K562 (cell line): Measurements from ENCODE around the gene SLC24A3. TPM values are rescaled to one million over a fixed set of nuclear protein-coding genes. Genes with fewer than 3 reads are reported as not detected.

Experiments
- ATAC-seq: fragments of 200-7000 bp; cut with Tn5 transposase; 3 replicates; pipeline ENCODE4 v1.9.1; 2020; ENCODE audit warnings: moderate library complexity
- BruUV-seq: library from RNA; stranded (reverse); fragments of 400-500 nt; replicated peaks from 2 replicates; lab custom pipeline; 2021; lab: Mats Ljungman, UMichigan
- CTCF ChIA-PET: fragments of 300-600 bp; formaldehyde crosslinking; extraction: SDS; loops from one replicate; lab custom pipeline; 2021; ENCODE audit warnings: low intra/inter-chr PET ratio; lab: Yijun Ruan, JAX
- POLR2A ChIA-PET: fragments of 300-600, 350-650 bp; sonication (Branson Sonifier 250); formaldehyde crosslinking; extraction: SDS; loops from one replicate; lab custom pipeline; 2021; ENCODE audit warnings: antibody characterized with exemption, inconsistent platforms; lab: Yijun Ruan, JAX
- DNase-seq, 4 experiments: peaks; one replicate each; pipeline versions ENCODE4 v3.0.0 to v3.0.0-alpha.2; 2011 to 2018; ENCODE audit warnings: low spot score in 3 of 4, mixed read lengths in 3 of 4; ENCODE audit errors: extremely low read depth in 1 of 4
- FAIRE-seq: peaks from 2 replicates; lab custom pipeline; 2011; peaks lifted over from hg19 to GRCh38; lab: Jason Lieb, UNC
- H2AFZ ChIP-seq: 2 replicates; pipeline ENCODE4 v1.6.0; 2011; ENCODE audit warnings: low read depth, low read length, control low read depth, inconsistent platforms
- H3K27ac ChIP-seq: fragments of 200-600 bp; 3 replicates; pipeline ENCODE4 v1.8.0; 2011; ENCODE audit warnings: low read depth, mild to moderate bottlenecking, control low read depth, inconsistent platforms, low read length, moderate library complexity, mixed read lengths; ENCODE audit errors: extremely low read depth
- H3K27me3 ChIP-seq, 2 experiments: fragments of 300-600 bp in 1 of 2; 2 replicates in 1 of 2; 3 replicates in 1 of 2; pipeline versions ENCODE4 v1.6.0 to v1.8.0; 2011; ENCODE audit warnings: inconsistent platforms in 2 of 2, low read length in 2 of 2, mild to moderate bottlenecking in 1 of 2, mixed read lengths in 1 of 2, moderate library complexity in 1 of 2; ENCODE audit not compliant: control insufficient read depth in 2 of 2, insufficient read depth in 2 of 2
- H3K36me3 ChIP-seq: fragments of 300-600 bp; 3 replicates; pipeline ENCODE4 v1.8.0; 2011; ENCODE audit warnings: mild to moderate bottlenecking, low read length, inconsistent platforms; ENCODE audit not compliant: control insufficient read depth, insufficient read depth
- H3K4me1 ChIP-seq, 2 experiments: fragments of 200-600 bp in 1 of 2; replicated peaks in 1 of 2; 2 replicates in 1 of 2; 3 replicates in 1 of 2; pipeline versions ENCODE4 v1.5.1 to v1.8.0; 2011; ENCODE audit warnings: inconsistent platforms in 2 of 2, low read length in 2 of 2, mild to moderate bottlenecking in 1 of 2, mixed read lengths in 1 of 2, moderate library complexity in 1 of 2; ENCODE audit not compliant: control insufficient read depth in 2 of 2, insufficient read depth in 2 of 2
- H3K4me2 ChIP-seq: 2 replicates; pipeline ENCODE4 v1.6.1; 2011; ENCODE audit warnings: low read length, control low read depth, inconsistent platforms, mixed read lengths; ENCODE audit not compliant: insufficient read depth
- H3K4me3 ChIP-seq: fragments of 200-600 bp; sonication (generic), shearing (Covaris generic); 2 replicates; pipeline ENCODE4 v1.5.1; 2016; ENCODE audit warnings: control low read depth, inconsistent platforms
- H3K79me2 ChIP-seq: fragments of 200-600 bp; 3 replicates; pipeline ENCODE4 v1.8.0; 2011; ENCODE audit warnings: low read length, inconsistent platforms; ENCODE audit not compliant: control insufficient read depth, insufficient read depth
- H3K9ac ChIP-seq, 2 experiments: 2 replicates each; pipeline versions ENCODE4 v1.6.0 to v1.6.1; 2011; ENCODE audit warnings: low read depth in 2 of 2, low read length in 2 of 2, control low read depth in 1 of 2, inconsistent platforms in 1 of 2, mild to moderate bottlenecking in 1 of 2, mixed read lengths in 1 of 2; ENCODE audit not compliant: insufficient read depth in 1 of 2
- H3K9me1 ChIP-seq: one replicate; pipeline ENCODE4 v1.6.0; 2011; ENCODE audit warnings: inconsistent platforms, mild to moderate bottlenecking, low read length, moderate library complexity; ENCODE audit not compliant: control insufficient read depth, insufficient read depth
- H3K9me3 ChIP-seq: replicated peaks from 2 replicates; pipeline ENCODE4 v1.5.1; 2011; ENCODE audit warnings: low read depth, low read length, inconsistent platforms; ENCODE audit not compliant: control insufficient read depth, insufficient read depth
- H4K20me1 ChIP-seq: replicated peaks from 2 replicates; pipeline ENCODE4 v1.6.1; 2011; ENCODE audit warnings: low read length, inconsistent platforms, mixed read lengths; ENCODE audit not compliant: control insufficient read depth, insufficient read depth
- BCL6 ChIP-seq: fragments of 250-450 bp; sonication (Bioruptor Pico); IDR thresholded peaks from 2 replicates; pipeline ENCODE4 v1.4.0; 2020
- C11orf30 ChIP-seq: fragments of 450-650 bp; IDR thresholded peaks from 2 replicates; pipeline ENCODE4 v1.6.1; 2016; ENCODE audit warnings: low read depth, mild to moderate bottlenecking
- CCNT2 ChIP-seq: IDR thresholded peaks from 2 replicates; pipeline ENCODE4 v1.6.1; 2011; ENCODE audit warnings: borderline replicate concordance, low read depth, mild to moderate bottlenecking, moderate library complexity, mixed read lengths, low read length; ENCODE audit not compliant: insufficient read length; ENCODE audit errors: extremely low read depth
- EZH2 ChIP-seq: IDR thresholded peaks from 2 replicates; pipeline ENCODE4 v1.6.1; 2012; ENCODE audit warnings: low read depth, mild to moderate bottlenecking, inconsistent platforms, low read length, borderline replicate concordance
- HDAC3 ChIP-seq: fragments of 450-650 bp; IDR thresholded peaks from 2 replicates; pipeline ENCODE4 v1.6.1; 2018; ENCODE audit warnings: borderline replicate concordance, mild to moderate bottlenecking, moderate library complexity; ENCODE audit not compliant: partially characterized antibody
- HNRNPH1 ChIP-seq: fragments of 200-400 bp; formaldehyde crosslinking; optimal IDR thresholded peaks from 2 replicates; pipeline ENCODE3; 2017; ENCODE audit warnings: low read depth, mild to moderate bottlenecking, low read length, moderate library complexity
- MAFF ChIP-seq: IDR thresholded peaks from 2 replicates; pipeline ENCODE4 v1.6.1; 2012; ENCODE audit warnings: low read length, improper control_type of control experiment
- PTTG1 ChIP-seq: fragments of 450-650 bp; IDR thresholded peaks from 2 replicates; pipeline ENCODE4 v1.6.1; 2016; ENCODE audit warnings: low read depth, mild to moderate bottlenecking, missing genetic modification characterization, missing compliant biosample characterization
- SMAD3 ChIP-seq: fragments of 450-650 bp; formaldehyde crosslinking; conservative IDR thresholded peaks from 2 replicates; pipeline ENCODE4 v1.4.0; 2020; ENCODE audit warnings: mild to moderate bottlenecking
- TRIM28 ChIP-seq: fragments of 450-650 bp; IDR thresholded peaks from 2 replicates; pipeline ENCODE4 v1.6.1; 2017
- ZNF143 ChIP-seq: sonication (generic); formaldehyde crosslinking; IDR thresholded peaks from 2 replicates; pipeline ENCODE4 v1.9.0; 2022; ENCODE audit warnings: mild to moderate bottlenecking, missing genetic modification reagents
- ZNF707 ChIP-seq: fragments of 250-450 bp; sonication (Bioruptor Pico); conservative IDR thresholded peaks from 2 replicates; pipeline ENCODE4 v1.8.0; 2022; ENCODE audit warnings: inconsistent platforms, mild to moderate bottlenecking, moderate library complexity
- WGBS: fragments of 100-300 bp; shearing (Covaris generic); methylation state at CpG from one replicate; pipeline ENCODE4 v1.1.6; 2016; ENCODE audit warnings: low coverage, mixed read lengths; ENCODE audit not compliant: insufficient coverage; ENCODE audit errors: missing lambda C conversion rate; 5-methylcytosine and 5-hydroxymethylcytosine counted together
- in situ Hi-C: fragments of 300-500 bp; cut with MboI; formaldehyde crosslinking; loops from 4 replicates; pipeline ENCODE4 v1.15.0; 2018; ENCODE audit warnings: inconsistent platforms, mixed read lengths
- intact Hi-C: fragments of 100-400 bp; cut with micrococcal nuclease; formaldehyde crosslinking; loops from 2 replicates; pipeline ENCODE4 v1.14.2; 2022
- polyA plus RNA-seq, 8 experiments: library from polyadenylated mRNA; depleted of rRNA in 4 of 8; stranded (reverse) in 5 of 8; unstranded in 3 of 8; fragments of >200 nt; fragmentation: Nextera tagmentation in 2 of 8; fragmentation: Illumina TruSeq in 1 of 8; extraction: Ambion mirVana in 2 of 8; extraction: Trizol in 1 of 8; gene quantifications; 2 replicates each; pipeline versions ENCODE4 v1.2.1 to v1.2.3, GENCODE V29; 2011 to 2014; ENCODE audit warnings: inconsistent platforms in 1 of 8, missing spikeins in 1 of 8
- total RNA-seq, 7 experiments: library from RNA; depleted of rRNA in 6 of 7; stranded (reverse); fragments of >200 nt in 6 of 7; fragmentation: Illumina TruSeq in 2 of 7; extraction: Trizol in 2 of 7; gene quantifications; 2 replicates each; pipeline versions ENCODE4 v1.2.1 to v1.2.3, GENCODE V29; 2011 to 2021; ENCODE audit warnings: low replicate concordance in 1 of 7
- TF ChIP-seq, protein P1 (sequence below): sonication (generic); formaldehyde crosslinking; IDR thresholded peaks from 2 replicates; pipeline ENCODE4 v1.8.0; 2023; ENCODE audit warnings: missing genetic modification reagents, mild to moderate bottlenecking, borderline replicate concordance

SLC24A3 gene
- total and polyA plus RNA-seq, 9 of the 15 experiments (the other 6 are each of a cell fraction or from before 2014, with no cell fraction given), result not detected

DNA sequence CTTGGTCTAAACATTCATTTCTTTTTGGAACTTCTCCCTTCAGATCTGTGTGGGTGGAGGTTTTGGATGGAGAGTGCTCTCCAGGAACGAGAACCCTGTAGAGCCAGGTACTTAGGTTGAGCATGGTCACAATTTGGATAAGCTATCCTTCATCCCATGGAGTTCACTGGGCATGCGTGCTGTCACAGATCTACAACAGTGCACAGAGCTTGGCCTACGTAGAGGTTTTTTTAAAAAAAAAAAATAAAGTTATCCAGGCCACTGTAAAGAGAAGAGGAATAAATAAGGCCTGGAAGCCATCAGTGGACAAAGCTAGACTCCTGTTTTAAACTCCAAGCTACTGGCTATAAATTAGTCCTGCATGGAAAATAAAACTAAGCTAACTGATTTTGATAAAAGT lies 165.6 kb downstream of the SLC24A3 start:
- H4K20me1 ChIP-seq, result no peaks in the 10 kb centered on the region
- BruUV-seq, result no TSS peak
- no peak overlapping the region for H3K4me2 ChIP-seq
- H3K4me3 ChIP-seq, result no peak overlapping the region
- TF ChIP-seq TRIM28 (no peak), BCL6 (CRISPR knock-in tag) (no peak), PTTG1 (tag) (no peak), MAFF (no peak)
- 4% methylated on average over 3 of the region's 3 CpGs for WGBS
- CTCF ChIA-PET, result no interaction called here
- POLR2A ChIA-PET, result interaction anchor here (0.7 kb wide), 1 partner anchor 527 kb away, joined by 4 read pairs; no protein-coding TSS in a partner anchor
- no peaks in the 10 kb centered on the region for H3K9me3 ChIP-seq
- in situ Hi-C loops (no loop called here), intact Hi-C loops (no loop called here)
- H2AFZ ChIP-seq, result no peak overlapping the region
- ATAC-seq (no peak), FAIRE-seq (no peak), DNase-seq (no peak)
- no peak overlapping the region for H3K27ac ChIP-seq
- H3K9ac ChIP-seq, result no peak overlapping the region
- H3K79me2 ChIP-seq, result no peaks in the 10 kb centered on the region
- no peaks in the 10 kb centered on the region for H3K4me1 ChIP-seq
- H3K27me3 ChIP-seq, result no peaks in the 10 kb centered on the region
- H3K9me1 ChIP-seq, result no peaks in the 10 kb centered on the region
- H3K36me3 ChIP-seq, result no peaks in the 10 kb centered on the region

DNA sequence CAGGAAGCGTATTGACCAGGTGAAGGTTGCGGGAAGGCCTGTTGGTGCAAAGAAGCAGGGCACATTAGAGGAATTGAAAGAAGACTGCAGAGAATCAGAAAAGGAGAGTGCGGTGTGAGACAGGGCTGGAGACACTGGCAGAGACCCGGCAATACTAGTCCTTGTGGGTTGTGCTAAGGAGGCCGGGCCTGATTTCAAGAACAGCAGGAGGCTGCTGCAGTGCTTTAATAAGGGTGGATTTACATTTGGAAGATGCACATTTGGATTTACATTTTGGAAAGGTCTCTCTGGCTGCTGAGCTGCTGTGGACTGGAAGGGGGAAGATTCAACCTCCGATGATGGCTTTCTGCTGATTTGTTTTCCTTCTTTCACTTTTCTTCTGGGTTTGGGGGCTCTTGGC lies 167.8 kb downstream of the SLC24A3 start:
- ChIA-PET POLR2A (no interaction called here), CTCF (no interaction called here)
- WGBS, result 3% methylated on average over 6 of the region's 6 CpGs
- H3K9me1 ChIP-seq, result no peaks in the 10 kb centered on the region
- no peak overlapping the region for H3K27ac ChIP-seq
- ATAC-seq, result no peak
- H3K4me1 ChIP-seq, result no peaks in the 10 kb centered on the region
- no peak for FAIRE-seq
- H3K27me3 ChIP-seq, result no peaks in the 10 kb centered on the region
- no peak for DNase-seq
- H4K20me1 ChIP-seq, result no peaks in the 10 kb centered on the region
- no peaks in the 10 kb centered on the region for H3K79me2 ChIP-seq
- H3K4me3 ChIP-seq, result no peak overlapping the region
- no peak overlapping the region for H2AFZ ChIP-seq
- H3K36me3 ChIP-seq, result no peaks in the 10 kb centered on the region
- no peaks in the 10 kb centered on the region for H3K9me3 ChIP-seq
- intact Hi-C loops (no loop called here), in situ Hi-C loops (no loop called here)
- BruUV-seq, result no TSS peak
- no peak overlapping the region for H3K4me2 ChIP-seq
- H3K9ac ChIP-seq, result no peak overlapping the region
- no peak for TF ChIP-seq EZH2
- TF ChIP-seq, protein P1, sequence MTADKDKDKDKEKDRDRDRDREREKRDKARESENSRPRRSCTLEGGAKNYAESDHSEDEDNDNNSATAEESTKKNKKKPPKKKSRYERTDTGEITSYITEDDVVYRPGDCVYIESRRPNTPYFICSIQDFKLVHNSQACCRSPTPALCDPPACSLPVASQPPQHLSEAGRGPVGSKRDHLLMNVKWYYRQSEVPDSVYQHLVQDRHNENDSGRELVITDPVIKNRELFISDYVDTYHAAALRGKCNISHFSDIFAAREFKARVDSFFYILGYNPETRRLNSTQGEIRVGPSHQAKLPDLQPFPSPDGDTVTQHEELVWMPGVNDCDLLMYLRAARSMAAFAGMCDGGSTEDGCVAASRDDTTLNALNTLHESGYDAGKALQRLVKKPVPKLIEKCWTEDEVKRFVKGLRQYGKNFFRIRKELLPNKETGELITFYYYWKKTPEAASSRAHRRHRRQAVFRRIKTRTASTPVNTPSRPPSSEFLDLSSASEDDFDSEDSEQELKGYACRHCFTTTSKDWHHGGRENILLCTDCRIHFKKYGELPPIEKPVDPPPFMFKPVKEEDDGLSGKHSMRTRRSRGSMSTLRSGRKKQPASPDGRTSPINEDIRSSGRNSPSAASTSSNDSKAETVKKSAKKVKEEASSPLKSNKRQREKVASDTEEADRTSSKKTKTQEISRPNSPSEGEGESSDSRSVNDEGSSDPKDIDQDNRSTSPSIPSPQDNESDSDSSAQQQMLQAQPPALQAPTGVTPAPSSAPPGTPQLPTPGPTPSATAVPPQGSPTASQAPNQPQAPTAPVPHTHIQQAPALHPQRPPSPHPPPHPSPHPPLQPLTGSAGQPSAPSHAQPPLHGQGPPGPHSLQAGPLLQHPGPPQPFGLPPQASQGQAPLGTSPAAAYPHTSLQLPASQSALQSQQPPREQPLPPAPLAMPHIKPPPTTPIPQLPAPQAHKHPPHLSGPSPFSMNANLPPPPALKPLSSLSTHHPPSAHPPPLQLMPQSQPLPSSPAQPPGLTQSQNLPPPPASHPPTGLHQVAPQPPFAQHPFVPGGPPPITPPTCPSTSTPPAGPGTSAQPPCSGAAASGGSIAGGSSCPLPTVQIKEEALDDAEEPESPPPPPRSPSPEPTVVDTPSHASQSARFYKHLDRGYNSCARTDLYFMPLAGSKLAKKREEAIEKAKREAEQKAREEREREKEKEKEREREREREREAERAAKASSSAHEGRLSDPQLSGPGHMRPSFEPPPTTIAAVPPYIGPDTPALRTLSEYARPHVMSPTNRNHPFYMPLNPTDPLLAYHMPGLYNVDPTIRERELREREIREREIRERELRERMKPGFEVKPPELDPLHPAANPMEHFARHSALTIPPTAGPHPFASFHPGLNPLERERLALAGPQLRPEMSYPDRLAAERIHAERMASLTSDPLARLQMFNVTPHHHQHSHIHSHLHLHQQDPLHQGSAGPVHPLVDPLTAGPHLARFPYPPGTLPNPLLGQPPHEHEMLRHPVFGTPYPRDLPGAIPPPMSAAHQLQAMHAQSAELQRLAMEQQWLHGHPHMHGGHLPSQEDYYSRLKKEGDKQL (CRISPR knock-in tag), result no peak
- no peak for TF ChIP-seq ZNF707
- TF ChIP-seq HDAC3, result no peak
- no peak for TF ChIP-seq C11orf30
- TF ChIP-seq SMAD3 (CRISPR knock-in tag), result no peak
- TF ChIP-seq ZNF143 (CRISPR knock-in tag), result no peak
- no peak for TF ChIP-seq CCNT2
- no peak for TF ChIP-seq HNRNPH1
